SK-N-MC (cell line): ENCODE results near the gene MYOM3.

Source experiments
- EZH2 ChIP-seq: fragments of 200-600 bp; sonication (generic); IDR thresholded peaks from one replicate; pipeline ENCODE4 v1.6.1; 2017; ENCODE audit warnings: antibody characterized with exemption
- POLR2AphosphoS5 ChIP-seq: IDR thresholded peaks from 2 replicates; pipeline ENCODE4 v1.6.1; 2012; ENCODE audit warnings: mild to moderate bottlenecking, low read depth, low read length, borderline replicate concordance

DNA sequence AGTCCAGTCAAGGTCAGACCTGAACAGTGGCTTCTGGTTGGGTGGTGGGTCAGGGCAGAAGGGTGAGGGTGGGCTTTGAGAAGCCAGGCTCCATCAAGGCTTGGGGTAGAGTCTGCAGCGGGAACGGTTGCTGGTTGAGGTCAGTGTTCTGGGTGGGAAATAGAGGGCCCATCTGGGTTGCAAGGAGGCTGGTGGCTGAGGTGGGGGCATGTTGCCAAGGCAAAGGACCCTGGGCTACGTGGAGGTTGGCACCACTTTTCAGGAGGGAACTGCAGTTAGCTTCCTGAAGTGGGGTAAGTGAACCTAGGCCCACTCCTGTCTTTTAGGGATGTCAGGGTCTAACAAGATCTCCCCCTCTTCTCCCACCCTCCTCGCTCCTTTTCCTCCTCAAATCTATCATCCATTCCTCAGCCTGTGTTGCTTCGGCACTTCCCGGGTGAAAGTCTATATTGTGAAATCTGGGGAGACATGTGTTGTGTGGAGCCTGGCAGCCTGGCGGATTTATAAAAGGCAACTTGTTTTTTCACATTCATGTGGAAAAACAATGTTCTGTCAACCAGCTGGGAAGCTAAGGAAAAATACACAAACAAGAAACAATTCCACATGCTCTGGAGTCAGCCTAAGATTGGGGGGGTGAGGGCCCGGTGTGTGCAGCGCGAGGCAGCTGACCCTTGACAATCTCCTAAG lies 29.5 kb upstream of the MYOM3 start:
- TF ChIP-seq POLR2AphosphoS5 = no peak
- no peak for TF ChIP-seq EZH2
